Urinary bladder (tissue), 4 donors: Measurements from ENCODE around the gene CDKL2. TPM values are rescaled to one million over a fixed set of nuclear protein-coding genes. Genes with fewer than 3 reads are reported as not detected.
A peak's percentile ranks its signal among the peaks of the same experiment; 100 is the strongest.
"Not testable (repeated sequence)": the region's sequence is repeated elsewhere in the genome, so short reads cannot be mapped to it uniquely, and the experiment has no call there.

Experiments used
- DNase-seq: peaks from one replicate; pipeline ENCODE4 v3.0.0-alpha.2; 2015; ENCODE audit errors: extremely low spot score
- H3K27ac ChIP-seq: one replicate; pipeline ENCODE4 v1.5.1; 2013; ENCODE audit warnings: low read depth, mild to moderate bottlenecking, moderate library complexity
- H3K36me3 ChIP-seq: one replicate; pipeline ENCODE4 v1.6.1; 2013; ENCODE audit warnings: mild to moderate bottlenecking, moderate library complexity; ENCODE audit not compliant: insufficient read depth
- H3K4me1 ChIP-seq: one replicate; pipeline ENCODE4 v1.6.1; 2013; ENCODE audit warnings: mild to moderate bottlenecking, moderate library complexity; ENCODE audit not compliant: insufficient read depth
- H3K4me3 ChIP-seq: one replicate; pipeline ENCODE4 v1.5.1; 2013; ENCODE audit warnings: low read depth, low read length
- WGBS: extraction: QIAGEN DNeasy Blood & Tissue Kit; methylation state at CpG from one replicate; pipeline ENCODE4 v1.1.7; 2013; 5-methylcytosine and 5-hydroxymethylcytosine counted together
- polyA plus RNA-seq: library from polyadenylated mRNA; stranded (reverse); fragments of 200-250 nt; gene quantifications from one replicate; pipeline ENCODE4 v1.2.3, GENCODE V29; 2013
- total RNA-seq: library from RNA; depleted of rRNA; stranded (reverse); fragments of >200 nt; gene quantifications from one replicate; pipeline ENCODE4 v1.2.3, GENCODE V29; 2014
- donor health status: healthy with polysubstance abuse.
- donor health status: healthy.

CDKL2 gene
- 0.90 TPM for total RNA-seq
- polyA plus RNA-seq: 0.15 TPM

DNA sequence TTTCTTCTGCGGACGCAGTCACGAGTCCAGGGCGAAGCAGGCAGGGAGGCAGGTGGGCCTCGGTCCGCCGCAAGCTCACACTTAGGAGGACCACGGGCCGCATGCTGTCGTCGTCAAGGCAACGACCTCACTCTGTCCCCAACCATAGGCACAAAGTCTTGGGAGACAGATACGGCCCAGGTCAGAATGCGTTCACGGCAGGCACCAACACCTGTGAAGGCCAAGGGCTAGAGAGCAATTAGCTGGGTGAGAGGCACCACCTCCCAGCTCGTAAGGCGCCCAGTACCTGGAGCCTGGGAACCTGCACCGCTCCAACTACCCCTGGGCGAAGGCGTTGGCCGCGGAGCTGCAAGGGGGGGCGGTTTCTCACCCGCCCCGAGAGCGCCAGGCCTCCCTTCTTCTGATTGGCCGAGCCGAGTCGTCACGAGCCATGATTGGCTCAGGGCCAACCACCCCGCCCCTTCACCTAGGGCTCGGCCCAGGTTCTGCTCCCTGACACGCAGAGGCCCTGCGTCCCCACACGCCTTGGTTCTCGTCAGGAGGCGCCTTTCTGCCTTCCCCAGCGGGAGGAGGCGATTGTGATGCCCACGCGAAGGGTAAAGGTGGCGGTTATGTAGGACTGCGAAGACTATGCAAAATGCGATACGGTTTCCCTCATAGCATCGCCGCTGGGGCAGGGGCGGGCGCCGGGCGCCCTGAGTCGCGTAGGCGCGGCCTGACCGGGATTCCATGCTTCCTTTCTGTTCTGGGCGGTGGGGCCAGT, at the start of gene CDKL2:
TSS of gene CDKL2 (minus strand) at position 355 of the 763 bp plus-strand sequence. CDS start 4,540 bp downstream, outside the sequence.
- no peaks in the 10 kb centered on the region for H3K36me3 ChIP-seq
- 2% methylated on average over 57 of the region's 57 CpGs for WGBS
- DNase-seq: peak; percentile 39
- no peak within 1 kb of the TSS for H3K27ac ChIP-seq
- peak within 1 kb of the TSS; percentile 57 for H3K4me3 ChIP-seq
- no peaks in the 10 kb centered on the region for H3K4me1 ChIP-seq

DNA sequence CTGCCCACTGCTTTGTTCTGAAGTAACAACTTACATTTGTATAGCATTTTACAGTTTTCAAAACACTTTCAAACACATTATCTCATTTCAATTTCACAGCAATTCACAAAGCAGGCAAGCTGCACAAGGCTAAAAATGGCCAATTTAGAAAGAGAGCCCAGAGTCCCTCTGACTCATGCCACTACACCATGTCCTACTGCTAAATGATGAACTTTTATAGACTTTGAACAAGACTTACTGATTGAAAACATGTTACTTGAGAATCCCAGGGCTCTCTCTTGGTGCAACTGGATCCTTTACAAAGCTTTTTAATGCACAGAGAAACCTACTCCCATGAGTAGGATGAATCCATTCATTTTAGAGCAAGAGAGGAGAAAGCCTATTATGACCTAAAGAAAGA, 48.6 kb upstream of the CDKL2 start:
- no peaks in the 10 kb centered on the region for H3K36me3 ChIP-seq
- H3K4me3 ChIP-seq: no peak overlapping the region
- no peak for DNase-seq

DNA sequence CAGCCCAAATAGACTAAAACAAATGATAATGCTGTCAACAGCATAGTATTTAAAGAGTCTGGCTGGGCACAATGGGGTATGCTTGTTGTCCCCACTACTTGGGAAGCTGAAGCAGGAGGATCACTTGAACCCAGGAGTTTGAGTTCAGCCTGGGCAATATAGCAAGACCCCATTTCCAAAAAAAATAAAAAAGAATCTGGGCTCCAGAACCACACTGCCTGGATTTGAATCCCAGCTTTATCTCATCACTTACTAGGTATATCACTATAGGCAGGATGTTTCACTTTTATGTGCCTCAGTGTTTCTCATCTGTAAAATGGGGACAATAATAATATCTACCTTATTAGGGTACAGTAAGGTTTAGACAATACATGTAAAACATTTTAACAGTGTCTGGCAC, 48.1 kb upstream of the CDKL2 start:
- no peak overlapping the region for H3K27ac ChIP-seq
- H3K4me3 ChIP-seq: no peak overlapping the region
- DNase-seq: no peak

More for the DNA sequence above, 48.6 kb upstream of the CDKL2 start:
- H3K4me1 ChIP-seq: no peaks in the 10 kb centered on the region
- no peak overlapping the region for H3K27ac ChIP-seq

DNA sequence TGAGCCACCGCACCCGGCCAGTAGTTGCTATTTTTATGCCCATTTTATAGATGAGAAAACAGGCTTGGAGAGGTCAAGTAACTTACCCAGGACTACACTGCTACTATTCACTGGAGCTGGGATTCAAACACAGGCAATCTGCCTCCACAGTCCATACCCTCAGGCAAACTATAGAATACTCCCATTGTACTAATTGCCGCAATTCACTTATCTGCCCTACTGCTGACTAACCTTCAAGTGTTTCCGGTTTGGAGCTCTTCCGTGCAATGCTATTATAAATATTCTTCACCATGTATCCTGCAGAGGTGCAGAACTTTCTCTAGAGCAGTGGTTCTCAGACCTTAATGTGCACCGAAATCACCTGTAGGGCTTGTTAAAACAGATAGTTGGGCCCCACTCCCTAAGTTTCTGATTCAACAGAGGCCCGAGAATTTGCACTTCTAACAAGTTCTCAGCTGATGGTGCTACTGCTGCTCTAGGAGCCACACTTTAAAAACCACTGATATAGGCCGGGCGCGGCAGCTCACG, 44.7 kb upstream of the CDKL2 start:
- 92% methylated on average over 11 of the region's 11 CpGs for WGBS
- no peaks in the 10 kb centered on the region for H3K4me1 ChIP-seq
- H3K4me3 ChIP-seq: no peak overlapping the region
- no peak overlapping the region for H3K27ac ChIP-seq
- no peak for DNase-seq
- H3K36me3 ChIP-seq: no peaks in the 10 kb centered on the region

More for the DNA sequence above, 48.1 kb upstream of the CDKL2 start:
- Histone ChIP-seq H3K36me3 (no peaks in the 10 kb centered on the region), H3K4me1 (no peaks in the 10 kb centered on the region)

DNA sequence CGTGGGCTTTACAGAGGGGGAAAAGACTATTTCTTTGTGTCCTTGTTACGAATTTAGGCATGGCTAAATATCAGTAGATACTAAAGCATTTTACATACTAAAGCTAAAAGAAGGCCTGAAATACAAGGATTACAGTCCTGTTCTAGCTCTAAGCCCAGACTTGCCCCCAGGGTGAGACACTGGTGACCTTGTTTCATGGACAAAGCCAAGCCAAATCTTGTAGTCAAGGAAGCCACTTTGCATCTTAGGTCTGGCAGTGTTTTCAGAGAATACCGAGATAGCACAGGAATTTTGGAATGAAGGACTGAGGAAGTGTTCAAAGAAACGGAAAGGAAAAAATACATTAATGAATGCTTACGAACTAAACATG, 43.6 kb upstream of the CDKL2 start:
- Histone ChIP-seq H3K36me3 (no peaks in the 10 kb centered on the region), H3K4me3 (peak overlapping the region; percentile 71), H3K27ac (peak overlapping the region; percentile 77), H3K4me1 (no peaks in the 10 kb centered on the region)
- 23% methylated on average over 5 of the region's 5 CpGs for WGBS
- DNase-seq: no peak

DNA sequence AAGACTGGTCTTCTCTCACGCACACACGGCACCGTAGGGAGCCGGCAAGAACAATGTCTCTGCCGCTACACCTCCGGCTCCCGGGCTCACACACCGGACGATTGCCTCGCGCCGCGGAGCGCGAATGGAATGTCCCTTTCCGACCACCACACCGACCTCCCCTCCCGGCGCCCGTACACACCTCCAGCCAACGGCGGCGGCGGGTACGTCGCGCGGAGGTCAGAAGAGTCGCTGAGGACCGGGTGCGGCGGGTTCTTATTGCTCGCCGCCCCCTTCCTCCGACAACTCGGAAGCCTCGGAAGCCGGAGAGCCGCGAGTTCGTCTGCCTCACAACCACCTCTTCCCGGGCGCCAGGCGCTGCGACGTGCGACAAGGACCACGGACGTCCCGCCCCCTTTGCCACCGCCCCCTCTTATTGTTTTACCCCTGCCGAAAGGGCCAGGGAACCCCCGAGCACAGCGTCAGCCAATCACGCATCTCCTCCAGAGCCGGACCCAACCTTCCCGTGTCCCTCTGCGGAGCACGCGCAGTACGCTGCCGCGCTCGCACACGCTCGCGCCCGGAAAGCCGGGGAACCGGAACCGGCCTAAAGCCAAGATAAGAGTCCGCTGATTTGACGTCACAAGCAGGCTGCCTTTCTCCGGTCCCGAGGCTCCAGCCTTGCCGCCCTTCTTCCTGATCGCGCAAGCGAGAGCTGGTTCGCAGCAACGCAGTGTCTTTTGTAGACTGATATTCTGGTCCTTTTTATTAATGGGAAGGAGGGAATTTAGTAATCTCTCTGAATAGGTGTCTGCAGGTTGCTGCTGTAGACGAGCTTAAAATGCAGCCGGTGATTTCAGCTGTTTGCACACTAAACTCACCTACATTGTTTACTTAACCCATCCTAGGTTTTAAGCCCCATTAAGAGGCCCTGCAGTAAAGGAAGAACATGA, 43.0 kb upstream of the CDKL2 start, which contains the start of gene G3BP2:
TSS of gene G3BP2 (minus strand) at position 385 of the 932 bp plus-strand sequence. CDS start 11,386 bp downstream, outside the sequence.
- DNase-seq: peak; percentile 98
- Histone ChIP-seq H3K36me3 (no peaks in the 10 kb centered on the region), H3K4me3 (peak within 1 kb of the TSS; percentile 71), H3K4me1 (no peaks in the 10 kb centered on the region), H3K27ac (peak within 1 kb of the TSS; percentile 90)
- under 1% methylated on average over 83 of the region's 83 CpGs for WGBS

DNA sequence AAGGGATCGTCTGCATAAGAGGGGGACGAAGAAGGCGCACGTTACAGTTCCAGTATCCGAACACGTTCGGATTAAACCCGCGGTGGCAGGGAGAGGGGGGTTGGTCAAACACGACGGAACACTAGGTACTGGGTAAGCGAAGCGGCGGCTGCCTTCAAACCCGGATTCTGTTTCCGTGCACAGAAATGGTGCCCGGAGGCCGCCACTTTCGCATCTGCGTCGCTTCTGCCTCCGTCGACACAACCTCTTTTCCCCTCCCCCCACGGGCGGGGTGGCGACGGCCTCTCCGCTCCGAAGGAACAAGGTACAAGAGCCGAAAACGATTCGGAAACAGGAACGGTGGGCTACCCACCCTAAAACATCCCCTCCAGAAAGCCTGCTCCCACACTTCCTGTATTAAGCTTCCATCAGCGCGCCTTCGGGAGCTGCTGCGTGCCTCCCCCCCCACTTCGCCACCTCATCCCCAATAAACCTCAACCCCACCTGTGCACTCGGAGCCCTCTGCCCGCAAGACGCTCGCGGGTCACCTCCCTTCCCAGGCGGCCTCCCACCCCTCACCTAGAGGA, 42.2 kb upstream of the CDKL2 start:
- Histone ChIP-seq H3K4me1 (no peaks in the 10 kb centered on the region), H3K27ac (peak overlapping the region; percentile 90), H3K4me3 (peak overlapping the region; percentile 71), H3K36me3 (no peaks in the 10 kb centered on the region)
- DNase-seq: peak; percentile 37
- WGBS: under 1% methylated on average over 44 of the region's 44 CpGs

DNA sequence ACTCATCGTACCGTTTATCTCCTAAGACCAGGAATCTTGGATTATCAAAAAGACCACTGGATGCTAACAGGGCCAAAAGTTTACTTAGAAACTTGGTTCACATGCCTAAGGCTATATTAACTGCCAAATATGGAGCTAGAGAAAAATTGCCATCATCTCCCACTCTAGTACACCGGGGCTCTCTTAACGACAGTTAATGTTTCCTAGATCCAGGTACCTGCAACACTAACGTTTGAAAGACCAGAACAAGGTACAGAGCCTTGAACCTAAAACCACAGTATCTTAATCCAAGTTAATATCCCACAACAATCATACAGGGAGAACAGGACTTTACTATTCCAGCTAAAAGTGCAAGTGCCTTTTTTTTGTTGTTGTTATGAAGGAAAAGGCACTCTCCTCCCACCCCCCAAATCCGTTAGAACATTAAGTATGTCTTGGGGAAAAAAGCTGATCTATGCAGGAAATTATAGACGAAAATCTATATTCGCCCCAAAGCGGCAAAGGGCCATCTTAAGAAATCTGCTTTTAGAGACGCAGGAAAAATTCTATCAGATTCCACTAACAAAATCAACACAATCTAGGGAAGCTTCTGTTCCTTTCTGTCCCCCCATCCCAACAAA, 41.6 kb upstream of the CDKL2 start:
- Histone ChIP-seq H3K4me3 (peak overlapping the region; percentile 71), H3K36me3 (no peaks in the 10 kb centered on the region), H3K27ac (peak overlapping the region; percentile 90), H3K4me1 (no peaks in the 10 kb centered on the region)
- no peak for DNase-seq
- 4% methylated on average over 10 of the region's 10 CpGs for WGBS

DNA sequence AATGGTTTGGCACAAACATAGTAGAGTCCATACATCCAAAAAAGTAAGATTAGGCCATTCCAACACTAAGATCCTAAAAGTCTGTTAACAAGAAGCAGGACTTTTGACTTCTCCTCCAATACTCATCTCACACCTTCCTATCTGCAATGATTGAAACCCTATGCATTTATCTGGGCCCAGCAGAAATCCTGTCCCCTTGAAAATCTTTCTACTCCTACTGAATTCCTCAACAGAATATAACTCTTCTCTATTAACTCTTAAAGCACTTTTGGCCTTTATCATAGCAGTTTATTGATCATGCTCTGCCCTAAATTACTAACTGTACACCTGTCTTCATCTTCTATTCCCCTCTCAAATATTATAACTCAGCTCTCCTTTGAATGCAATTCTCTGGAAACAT, 38.3 kb upstream of the CDKL2 start:
- no peaks in the 10 kb centered on the region for H3K36me3 ChIP-seq
- H3K4me1 ChIP-seq: no peaks in the 10 kb centered on the region
- no peak overlapping the region for H3K27ac ChIP-seq
- H3K4me3 ChIP-seq: no peak overlapping the region
- DNase-seq: no peak

DNA sequence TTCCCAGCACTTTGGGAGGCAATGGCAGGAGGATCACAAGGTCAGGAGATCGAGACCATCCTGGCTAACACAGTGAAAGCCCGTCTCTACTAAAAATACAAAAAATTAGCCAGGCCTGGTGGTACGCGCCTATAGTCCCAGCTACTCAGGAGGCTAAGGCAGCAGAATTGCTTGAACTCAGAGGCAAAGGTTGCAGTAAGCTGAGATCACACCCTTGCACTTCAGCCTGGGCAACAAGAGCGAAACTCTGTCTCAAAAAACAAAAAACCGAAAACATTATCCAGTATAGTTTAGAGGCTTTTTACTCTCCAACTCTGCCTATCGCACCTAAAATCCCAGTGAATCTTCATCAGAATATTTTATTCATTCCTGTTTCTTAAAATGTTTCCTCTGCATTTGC, 37.3 kb upstream of the CDKL2 start:
- not testable (repeated sequence) for H3K4me1 ChIP-seq, H3K27ac ChIP-seq, DNase-seq, H3K4me3 ChIP-seq, H3K36me3 ChIP-seq
- WGBS: 82% methylated on average over 7 of the region's 7 CpGs

DNA sequence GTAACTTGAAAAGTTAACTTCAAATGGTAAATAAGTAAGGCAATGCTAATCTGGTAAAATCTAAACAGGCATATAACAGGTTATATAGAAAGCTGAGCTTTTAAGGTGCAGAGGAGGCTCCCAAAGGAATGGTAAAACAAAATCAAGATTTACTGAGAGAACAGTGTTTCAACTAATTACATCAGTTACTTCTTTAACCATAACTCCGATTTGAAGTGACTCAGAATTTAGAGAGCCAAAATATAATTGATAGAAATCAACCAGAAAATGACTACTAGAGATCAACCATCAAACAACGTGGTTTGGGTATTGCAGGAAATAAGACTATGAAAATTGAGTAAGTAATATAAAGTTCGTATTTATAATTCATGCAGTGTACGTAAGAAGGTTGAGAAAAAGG, 36.0 kb upstream of the CDKL2 start:
- DNase-seq: no peak
- H3K4me1 ChIP-seq: no peaks in the 10 kb centered on the region
- no peak overlapping the region for H3K27ac ChIP-seq
- H3K4me3 ChIP-seq: no peak overlapping the region
- WGBS: 80% methylated on average over 4 of the region's 4 CpGs
- H3K36me3 ChIP-seq: no peaks in the 10 kb centered on the region

DNA sequence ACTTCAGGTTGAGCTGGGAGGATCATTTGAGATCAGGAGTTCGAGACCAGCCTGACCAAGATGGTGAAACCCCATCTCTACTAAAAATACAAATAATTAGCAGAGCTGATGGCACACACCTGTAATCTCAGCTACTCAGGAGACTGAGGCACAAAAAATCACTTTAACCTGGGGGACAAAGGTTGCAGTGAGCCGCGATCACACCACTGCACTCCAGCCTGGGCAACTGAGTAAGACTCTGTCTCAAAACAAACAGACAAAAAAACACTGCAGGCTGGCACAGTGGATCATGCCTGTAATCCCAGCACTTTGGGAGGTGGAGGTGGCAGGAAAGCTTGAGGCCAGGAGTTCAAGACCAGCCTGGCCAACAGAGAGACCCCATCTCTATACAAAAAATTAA, 34.3 kb upstream of the CDKL2 start:
- not testable (repeated sequence) for H3K36me3 ChIP-seq, DNase-seq, H3K4me3 ChIP-seq, H3K4me1 ChIP-seq, H3K27ac ChIP-seq
- WGBS: 97% methylated on average over 3 of the region's 3 CpGs

DNA sequence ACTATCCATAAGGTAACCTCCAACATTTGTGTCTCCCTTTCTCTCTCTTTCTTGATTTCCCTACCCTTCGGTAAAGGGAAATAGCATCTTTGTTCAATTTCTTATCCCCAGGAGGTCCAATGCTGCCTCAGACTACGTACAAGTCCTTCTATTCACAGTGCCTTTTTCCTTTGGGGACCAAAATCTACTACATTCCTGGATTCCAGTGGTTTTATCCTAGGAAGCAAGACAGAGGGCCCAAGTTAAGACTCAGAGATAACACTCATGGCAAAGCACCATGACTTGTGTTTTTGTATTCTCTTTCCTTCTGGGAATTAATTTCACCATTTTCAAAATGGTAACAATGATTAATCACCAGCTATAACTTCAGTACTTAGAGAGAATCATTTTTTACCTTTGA, 32.3 kb upstream of the CDKL2 start:
- Histone ChIP-seq H3K4me1 (no peaks in the 10 kb centered on the region), H3K4me3 (no peak overlapping the region), H3K27ac (no peak overlapping the region), H3K36me3 (no peaks in the 10 kb centered on the region)
- 92% methylated on average over 2 of the region's 2 CpGs for WGBS
- no peak for DNase-seq
